ENCODE results near the gene SLC26A11. TPM values are rescaled to one million over a fixed set of nuclear protein-coding genes. Genes with fewer than 3 reads are reported as not detected.

The SLC26A11 gene
- total RNA-seq, 1 experiment from 2014 or later: 26.5 TPM

DNA sequence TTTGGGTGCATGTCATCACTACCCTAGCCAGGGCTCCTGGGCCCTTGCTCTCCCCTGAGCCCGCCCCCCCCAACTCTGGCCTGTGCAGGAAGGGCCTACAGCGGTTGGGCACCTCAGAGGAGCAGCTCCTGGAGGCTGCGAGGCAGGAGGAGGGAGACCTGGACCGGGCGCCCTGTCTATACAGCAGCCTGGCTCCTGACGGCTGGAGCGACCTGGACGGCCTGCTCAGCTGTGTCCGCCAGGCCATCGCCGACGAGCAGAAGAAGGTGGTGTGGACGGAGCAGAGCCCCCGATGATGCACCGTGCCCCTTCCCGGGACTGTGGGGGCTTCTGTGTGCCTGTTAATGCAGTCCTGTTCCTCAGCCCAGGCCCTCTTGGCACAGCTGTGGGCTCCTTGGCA lies 12.2 kb upstream of the SLC26A11 start:
- DNase-seq: no peak
- Histone ChIP-seq H4K5ac (ENCODE audit: insufficient read length, low read depth, low read length) (no peak overlapping the region), H3K4me1 (ENCODE audit: insufficient read depth, low read length) (peaks cover 4% of the 10 kb centered on the region; the same call in 1 of the 2 replicates), H2AK5ac (ENCODE audit: insufficient read length, low read length) (no peak overlapping the region), H2BK120ac (ENCODE audit: low read depth, low read length, poor library complexity, severe bottlenecking) (no peak overlapping the region), H3T11ph (ENCODE audit: low read length) (no peak overlapping the region), H3K9ac (ENCODE audit: extremely low read depth, insufficient read length, low read length) (no peak overlapping the region), H3K4ac (ENCODE audit: low read depth, low read length) (no peak overlapping the region), H2BK12ac (ENCODE audit: insufficient read length, low read depth, low read length) (no peak overlapping the region), H2BK20ac (ENCODE audit: low read depth, low read length, poor library complexity, severe bottlenecking) (no peak overlapping the region), H4K91ac (ENCODE audit: insufficient read length, low read depth, low read length) (no peak overlapping the region), H3K18ac (ENCODE audit: insufficient read length, low read depth, low read length) (no peak overlapping the region), H3K4me2 (ENCODE audit: insufficient read depth, insufficient read length, low read length) (no peak overlapping the region), H4K8ac (replicated peaks; ENCODE audit: insufficient read length, low read depth, low read length) (no peak overlapping the region), H3K27ac (ENCODE audit: insufficient read length, low read depth, low read length) (no peak overlapping the region), H3K79me2 (ENCODE audit: insufficient read depth, low read length) (no peaks in the 10 kb centered on the region), H3K23me2 (ENCODE audit: insufficient read length, low read depth, low read length, poor library complexity, severe bottlenecking) (peaks cover 2% of the 10 kb centered on the region), H3K23ac (ENCODE audit: insufficient read length, low read depth, low read length) (no peak overlapping the region), H4K20me1 (ENCODE audit: control insufficient read depth, insufficient read depth, insufficient read length) (no peaks in the 10 kb centered on the region), H3K27me3 (ENCODE audit: insufficient read depth, low read length) (no peaks in the 10 kb centered on the region), H2AFZ (ENCODE audit: low read length) (no peak overlapping the region), H3K56ac (ENCODE audit: insufficient read length, low read depth, low read length) (no peak overlapping the region), H2BK5ac (ENCODE audit: insufficient read length, low read length) (no peak overlapping the region), H3K9me3 (ENCODE audit: control insufficient read depth, low read depth, low read length) (no peaks in the 10 kb centered on the region), H2BK15ac (ENCODE audit: low read depth, low read length) (no peak overlapping the region), H3K14ac (ENCODE audit: insufficient read depth, low read length) (no peak overlapping the region), H3K79me1 (ENCODE audit: insufficient read depth, low read depth, low read length, poor library complexity, severe bottlenecking) (no peaks in the 10 kb centered on the region)
- no CpG with 5 or more reads among the region's 16 CpGs for WGBS (ENCODE audit: extremely low coverage, insufficient read length, low lambda C conversion rate)
- no peak overlapping the region for H3K4me3 Mint-ChIP-seq
- TF ChIP-seq, protein P1, sequence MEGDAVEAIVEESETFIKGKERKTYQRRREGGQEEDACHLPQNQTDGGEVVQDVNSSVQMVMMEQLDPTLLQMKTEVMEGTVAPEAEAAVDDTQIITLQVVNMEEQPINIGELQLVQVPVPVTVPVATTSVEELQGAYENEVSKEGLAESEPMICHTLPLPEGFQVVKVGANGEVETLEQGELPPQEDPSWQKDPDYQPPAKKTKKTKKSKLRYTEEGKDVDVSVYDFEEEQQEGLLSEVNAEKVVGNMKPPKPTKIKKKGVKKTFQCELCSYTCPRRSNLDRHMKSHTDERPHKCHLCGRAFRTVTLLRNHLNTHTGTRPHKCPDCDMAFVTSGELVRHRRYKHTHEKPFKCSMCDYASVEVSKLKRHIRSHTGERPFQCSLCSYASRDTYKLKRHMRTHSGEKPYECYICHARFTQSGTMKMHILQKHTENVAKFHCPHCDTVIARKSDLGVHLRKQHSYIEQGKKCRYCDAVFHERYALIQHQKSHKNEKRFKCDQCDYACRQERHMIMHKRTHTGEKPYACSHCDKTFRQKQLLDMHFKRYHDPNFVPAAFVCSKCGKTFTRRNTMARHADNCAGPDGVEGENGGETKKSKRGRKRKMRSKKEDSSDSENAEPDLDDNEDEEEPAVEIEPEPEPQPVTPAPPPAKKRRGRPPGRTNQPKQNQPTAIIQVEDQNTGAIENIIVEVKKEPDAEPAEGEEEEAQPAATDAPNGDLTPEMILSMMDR (conservative IDR thresholded peaks at IDR 0.05): no peak
- H3K4me1 Mint-ChIP-seq: peaks cover 2 to 7% of the 10 kb centered on the region in 2 experiments
- H3K36me3 Mint-ChIP-seq (ENCODE audit: insufficient read depth in 1 of 3, low read depth in 3 of 3): peaks cover 8 to 25% (median 17%) of the 10 kb centered on the region in 3 experiments; a peak in 6 of 7 replicates
- H3K27ac Mint-ChIP-seq: no peak overlapping the region
- no peaks in the 10 kb centered on the region for H3K9me3 Mint-ChIP-seq
- no peaks in the 10 kb centered on the region for H3K27me3 Mint-ChIP-seq (ENCODE audit: low read depth)
